Ectodermal cell (in vitro differentiated cells): ENCODE results near the gene SPOCK3.
"Not testable (repeated sequence)": the region's sequence is repeated elsewhere in the genome, so short reads cannot be mapped to it uniquely, and the experiment has no call there.

ENCODE experiments used
- H3K27ac ChIP-seq: 2 replicates; pipeline ENCODE4 v1.7.0; 2013; ENCODE audit warnings: mild to moderate bottlenecking, low read depth, low read length; ENCODE audit not compliant: insufficient read depth, poor library complexity, severe bottlenecking
- H3K27me3 ChIP-seq: 2 replicates; pipeline ENCODE4 v1.7.0; 2013; ENCODE audit warnings: mild to moderate bottlenecking, low read length; ENCODE audit not compliant: insufficient read depth, control insufficient read depth, poor library complexity, severe bottlenecking
- H3K36me3 ChIP-seq: one replicate; pipeline ENCODE4 v1.7.0; 2013; ENCODE audit warnings: low read length; ENCODE audit not compliant: control insufficient read depth, insufficient read depth
- H3K4me1 ChIP-seq: one replicate; pipeline ENCODE4 v1.7.0; 2013; ENCODE audit warnings: low read length; ENCODE audit not compliant: control insufficient read depth, insufficient read depth
- H3K4me3 ChIP-seq: 2 replicates; pipeline ENCODE4 v1.7.0; 2013; ENCODE audit warnings: low read depth, low read length, control low read depth; ENCODE audit not compliant: insufficient read depth
- H3K9me3 ChIP-seq: 2 replicates; pipeline ENCODE4 v1.7.0; 2013; ENCODE audit warnings: mild to moderate bottlenecking, low read length, moderate library complexity; ENCODE audit not compliant: control insufficient read depth
- WGBS, 2 experiments: methylation state at CpG; one replicate each; pipeline ENCODE4 v1.1.7; 2013; ENCODE audit warnings: missing lambda C conversion rate in 2 of 2; 5-methylcytosine and 5-hydroxymethylcytosine counted together

SPOCK3 gene

DNA sequence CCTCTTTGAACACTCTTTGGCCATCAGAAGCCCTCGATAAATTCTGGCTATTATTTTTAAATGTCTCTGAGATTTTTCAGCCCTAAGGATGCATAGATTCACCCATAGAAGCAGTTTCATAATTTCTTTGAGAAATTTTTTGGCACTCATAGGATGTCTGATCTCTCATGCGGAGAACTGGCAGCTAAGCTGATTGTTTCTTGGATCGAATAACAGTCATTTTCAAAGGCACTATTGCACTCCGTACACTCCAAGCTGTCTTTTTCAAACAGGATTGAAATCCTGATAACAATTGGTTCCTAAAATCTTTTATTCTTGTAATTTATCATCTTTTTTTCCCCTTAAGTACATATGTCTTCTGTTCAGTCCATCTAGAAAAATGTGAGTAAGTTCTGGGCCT, 411.9 kb downstream of the SPOCK3 start:
- Histone ChIP-seq H3K9me3 (no peaks in the 10 kb centered on the region), H3K36me3 (no peaks in the 10 kb centered on the region), H3K4me1 (no peaks in the 10 kb centered on the region), H3K27me3 (no peaks in the 10 kb centered on the region), H3K4me3 (no peak overlapping the region), H3K27ac (no peak overlapping the region)
- WGBS, 2 experiments = 94% methylated on average over 4 of the region's 4 CpGs

DNA sequence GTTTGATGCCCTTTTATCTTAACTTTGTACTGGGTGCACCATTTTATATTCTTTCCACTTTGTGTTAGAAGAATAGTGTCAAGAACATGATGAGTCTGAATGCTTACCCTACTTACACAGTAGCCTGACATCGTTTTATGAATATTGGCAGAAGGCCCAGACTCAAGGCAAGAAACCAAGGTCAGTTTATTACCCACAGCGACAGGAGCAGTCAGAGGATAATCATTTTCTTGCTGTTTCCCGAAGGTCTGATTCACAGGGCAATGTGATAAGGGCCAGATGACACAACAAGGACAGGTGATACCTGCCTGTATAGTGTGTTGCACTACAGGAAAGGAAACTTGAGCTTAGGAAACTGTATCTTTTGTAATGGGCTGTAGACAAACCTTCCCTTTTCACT, 417.4 kb downstream of the SPOCK3 start:
- no peak overlapping the region for H3K27ac ChIP-seq
- 94 to 95% methylated on average over 3 of the region's 3 CpGs for WGBS, 2 experiments
- no peaks in the 10 kb centered on the region for H3K36me3 ChIP-seq
- no peaks in the 10 kb centered on the region for H3K27me3 ChIP-seq
- H3K4me1 ChIP-seq = no peaks in the 10 kb centered on the region
- H3K4me3 ChIP-seq = no peak overlapping the region
- no peaks in the 10 kb centered on the region for H3K9me3 ChIP-seq

DNA sequence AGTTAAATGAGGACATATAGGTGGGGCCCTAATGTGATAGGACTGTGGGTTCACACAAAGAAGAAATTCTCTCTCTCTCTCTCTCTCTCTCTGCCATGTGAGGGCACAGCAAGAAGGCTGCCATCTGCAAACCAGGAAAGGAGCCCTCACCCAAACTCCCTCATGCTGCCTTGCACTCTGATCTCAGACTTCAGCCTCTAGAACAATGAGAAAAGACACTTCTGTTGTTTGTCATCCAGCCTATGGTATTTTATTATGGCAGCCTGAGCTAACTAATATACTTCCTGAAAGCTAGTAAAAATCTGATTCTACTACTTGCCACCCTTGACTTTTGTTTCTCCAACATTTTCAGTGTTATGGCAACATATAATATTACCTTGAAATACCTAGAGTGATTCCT, 425.9 kb downstream of the SPOCK3 start:
- Histone ChIP-seq H3K27me3 (no peaks in the 10 kb centered on the region), H3K4me3 (no peak overlapping the region), H3K9me3 (no peaks in the 10 kb centered on the region), H3K4me1 (no peaks in the 10 kb centered on the region), H3K36me3 (no peaks in the 10 kb centered on the region), H3K27ac (no peak overlapping the region)

DNA sequence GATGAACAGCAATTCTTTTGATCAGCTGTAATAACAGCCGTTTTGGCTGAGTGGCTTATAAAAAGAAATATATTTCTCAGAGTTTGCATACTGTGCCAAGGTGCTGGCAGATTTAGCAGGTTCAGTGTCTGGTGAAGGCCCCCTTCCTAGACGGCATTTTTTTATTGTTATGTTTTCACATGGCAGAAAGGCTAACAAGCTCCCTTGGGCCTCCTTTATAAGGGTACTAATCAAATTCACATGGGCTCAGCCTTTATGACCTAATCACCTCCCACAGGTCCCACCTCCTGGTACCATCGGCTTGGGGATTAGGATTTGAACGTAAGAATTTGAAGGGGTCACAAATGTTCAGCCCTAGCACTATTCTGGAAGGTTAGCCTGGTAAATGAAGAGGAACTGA, 431.9 kb downstream of the SPOCK3 start:
- H3K27ac ChIP-seq = no peak overlapping the region
- no peak overlapping the region for H3K4me3 ChIP-seq
- H3K4me1 ChIP-seq = no peaks in the 10 kb centered on the region
- H3K36me3 ChIP-seq = no peaks in the 10 kb centered on the region
- no peaks in the 10 kb centered on the region for H3K9me3 ChIP-seq
- H3K27me3 ChIP-seq = no peaks in the 10 kb centered on the region
- 91 to 92% methylated on average over 2 to 4 of the region's 4 CpGs for WGBS, 2 experiments

DNA sequence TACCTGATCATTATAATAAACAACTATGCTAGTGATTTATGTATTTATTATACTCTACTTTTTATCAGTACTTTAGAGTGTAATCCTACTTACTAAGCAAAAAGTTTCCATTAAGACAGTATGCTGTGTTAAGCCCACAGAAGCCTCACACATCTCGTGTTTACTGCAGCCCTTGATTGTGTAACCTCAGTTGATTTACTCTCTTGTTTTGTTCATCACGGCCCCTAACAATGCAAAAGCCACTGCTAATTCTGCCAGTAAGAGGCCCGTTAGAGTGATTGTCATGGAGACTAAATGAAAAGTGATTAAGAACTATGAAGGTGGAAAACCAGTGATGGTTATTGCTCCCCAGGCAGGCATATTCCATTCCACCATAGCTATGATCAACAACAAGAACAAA, 436.2 kb downstream of the SPOCK3 start:
- 80 to 91% methylated on average over 3 of the region's 3 CpGs for WGBS, 2 experiments
- no peaks in the 10 kb centered on the region for H3K36me3 ChIP-seq
- H3K4me3 ChIP-seq = no peak overlapping the region
- H3K27ac ChIP-seq = no peak overlapping the region
- no peaks in the 10 kb centered on the region for H3K27me3 ChIP-seq
- no peaks in the 10 kb centered on the region for H3K4me1 ChIP-seq
- no peaks in the 10 kb centered on the region for H3K9me3 ChIP-seq

DNA sequence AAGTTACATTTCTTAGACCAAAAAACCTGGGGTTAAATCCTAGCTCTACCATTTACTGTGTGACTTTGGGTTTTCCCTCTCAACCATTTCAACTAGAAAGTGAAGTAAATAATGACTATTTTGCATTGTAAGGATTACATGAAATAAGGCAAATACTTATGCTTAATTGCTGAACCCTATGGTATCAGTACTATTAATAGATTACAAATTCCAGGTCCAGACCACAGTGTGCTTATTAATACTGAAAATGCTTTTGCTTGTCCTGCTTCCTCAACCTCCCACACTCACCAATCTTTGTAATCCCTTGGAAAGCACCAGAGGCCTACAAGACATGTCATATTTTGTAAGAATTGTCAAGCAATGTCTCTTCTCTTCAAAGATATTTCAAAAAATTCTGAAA, 456.5 kb downstream of the SPOCK3 start:
- no peak overlapping the region for H3K27ac ChIP-seq
- H3K36me3 ChIP-seq = no peaks in the 10 kb centered on the region
- no peak overlapping the region for H3K4me3 ChIP-seq
- H3K27me3 ChIP-seq = no peaks in the 10 kb centered on the region
- H3K9me3 ChIP-seq = no peaks in the 10 kb centered on the region
- H3K4me1 ChIP-seq = no peaks in the 10 kb centered on the region

DNA sequence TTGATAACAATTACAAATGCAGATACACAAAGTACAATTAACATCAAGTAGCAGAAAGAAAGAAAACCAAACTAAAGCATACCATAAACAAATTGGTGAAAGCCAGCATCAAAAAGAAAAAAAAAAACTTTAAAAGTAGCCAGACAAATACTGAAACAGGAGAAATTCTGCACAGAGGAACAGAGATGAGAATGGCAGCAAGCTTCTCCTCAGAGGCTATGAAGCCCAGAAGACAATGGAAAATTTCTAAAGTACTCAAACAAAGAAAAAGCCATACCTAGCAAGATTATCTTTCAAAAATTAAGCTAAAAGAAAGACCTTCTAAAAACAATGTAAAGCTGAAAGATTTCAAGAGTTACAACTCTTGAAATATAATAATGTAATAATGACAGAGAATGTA, 471.3 kb downstream of the SPOCK3 start:
- Histone ChIP-seq H3K27ac (no peak overlapping the region), H3K27me3 (no peaks in the 10 kb centered on the region), H3K4me1 (no peaks in the 10 kb centered on the region), H3K4me3 (no peak overlapping the region), H3K36me3 (no peaks in the 10 kb centered on the region), H3K9me3 (no peaks in the 10 kb centered on the region)

DNA sequence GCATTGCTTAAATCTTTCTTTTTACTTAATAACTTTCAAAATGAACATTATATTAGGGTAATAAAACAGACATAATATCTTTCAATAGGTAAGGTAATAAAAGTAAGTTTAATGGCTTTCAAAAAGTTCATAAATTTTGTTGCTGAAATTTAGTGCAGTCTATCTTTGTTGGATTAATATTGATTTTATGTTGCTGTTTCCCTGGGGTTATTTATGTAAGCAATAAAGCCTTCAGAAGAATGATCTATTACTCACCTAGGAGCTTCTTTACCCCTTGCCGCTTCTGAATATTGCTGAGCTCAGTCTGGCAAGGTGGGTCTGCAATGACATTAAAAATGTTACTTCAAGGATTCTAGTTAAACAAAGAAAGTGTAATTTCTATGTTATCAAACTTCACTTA, 492.6 kb downstream of the SPOCK3 start:
- Histone ChIP-seq H3K9me3 (no peaks in the 10 kb centered on the region), H3K27me3 (no peaks in the 10 kb centered on the region), H3K4me1 (no peaks in the 10 kb centered on the region), H3K27ac (no peak overlapping the region), H3K4me3 (no peak overlapping the region), H3K36me3 (no peaks in the 10 kb centered on the region)
- WGBS, 2 experiments = 100% methylated on average over 1 of the region's 1 CpG; no CpG with 5 or more reads in 1 of the 2 experiments

DNA sequence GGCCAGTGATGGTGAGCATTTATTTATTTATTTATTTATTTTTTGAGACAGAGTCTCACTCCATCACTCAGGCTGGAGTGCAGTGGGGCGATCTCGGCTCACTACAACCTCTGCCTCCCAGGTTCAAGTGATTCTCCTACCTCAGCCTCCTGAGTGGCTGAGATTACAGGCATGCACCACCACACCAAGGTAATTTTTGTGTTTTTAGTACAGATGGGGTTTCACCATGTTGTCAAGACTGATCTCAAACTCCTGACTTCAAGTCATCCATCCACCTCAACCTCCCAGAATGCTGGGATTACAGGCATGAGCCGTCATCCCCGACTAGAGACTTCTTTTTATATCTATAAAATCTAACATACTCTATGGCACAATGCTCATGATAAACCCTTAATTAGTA, 495.1 kb downstream of the SPOCK3 start:
- 96 to 97% methylated on average over 4 of the region's 4 CpGs for WGBS, 2 experiments
- not testable (repeated sequence) for H3K9me3 ChIP-seq

DNA sequence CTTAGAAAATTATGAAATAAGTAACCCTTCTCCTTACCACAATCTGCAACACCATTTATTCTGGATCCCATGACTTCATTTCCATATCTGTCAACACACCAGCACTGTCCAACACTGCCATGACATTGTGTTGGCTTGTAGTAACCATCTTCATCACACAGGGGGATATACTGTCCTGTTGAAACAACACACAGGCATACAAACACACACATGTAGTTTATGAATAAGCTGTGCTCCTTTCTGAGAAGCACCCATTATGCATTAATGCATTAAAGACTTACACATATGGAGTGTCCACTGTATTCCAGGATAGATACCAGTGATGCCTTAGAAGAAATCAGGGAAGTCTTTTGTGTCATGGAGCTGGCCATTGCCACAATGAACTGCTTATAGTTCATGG, 496.9 kb downstream of the SPOCK3 start:
- Histone ChIP-seq H3K4me3 (no peak overlapping the region), H3K27ac (no peak overlapping the region), H3K36me3 (no peaks in the 10 kb centered on the region), H3K4me1 (no peaks in the 10 kb centered on the region), H3K27me3 (no peaks in the 10 kb centered on the region), H3K9me3 (no peaks in the 10 kb centered on the region)

More for the DNA sequence above, 495.1 kb downstream of the SPOCK3 start:
- not testable (repeated sequence) for H3K27me3 ChIP-seq, H3K4me1 ChIP-seq, H3K27ac ChIP-seq, H3K4me3 ChIP-seq, H3K36me3 ChIP-seq

DNA sequence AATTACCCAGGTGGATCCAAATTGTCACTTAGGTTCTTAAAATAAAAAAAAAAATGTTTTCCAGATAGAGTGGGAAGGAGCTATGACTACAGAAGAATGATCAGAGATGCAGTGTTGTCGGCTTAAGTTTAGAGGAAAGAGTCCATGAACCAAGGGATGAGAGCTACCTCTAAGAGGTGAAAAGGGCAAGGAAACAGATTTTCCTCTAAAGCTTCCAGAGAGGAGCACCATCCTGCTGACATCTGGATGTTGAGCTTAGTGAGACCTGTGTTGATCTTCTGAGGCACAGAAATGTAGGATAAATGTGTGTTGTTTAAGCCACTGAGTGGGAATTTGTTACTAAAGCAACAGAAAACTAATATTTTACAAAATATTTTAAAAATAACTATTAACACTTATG, 498.7 kb downstream of the SPOCK3 start:
- Histone ChIP-seq H3K27ac (no peak overlapping the region), H3K27me3 (no peaks in the 10 kb centered on the region), H3K4me1 (no peaks in the 10 kb centered on the region), H3K4me3 (no peak overlapping the region), H3K9me3 (no peaks in the 10 kb centered on the region), H3K36me3 (no peaks in the 10 kb centered on the region)
- 94 to 95% methylated on average over 1 of the region's 1 CpG for WGBS, 2 experiments
